Psoas muscle (tissue), 8 donors: Measurements from ENCODE around the gene ACSL6. TPM values are rescaled to one million over a fixed set of nuclear protein-coding genes. Genes with fewer than 3 reads are reported as not detected.

Source experiments
- ATAC-seq, 4 donors: fragments of 200-7000 bp; cut with Tn5 transposase; one replicate each; pipeline ENCODE4 v1.9.1; 2020; ENCODE audit warnings: moderate library complexity in 3 of 4, mild to moderate bottlenecking in 2 of 4
- DNase-seq, 2 donors: peaks; one replicate each; pipeline ENCODE4 v3.0.0-alpha.2; 2020
- H3K27ac ChIP-seq: fragments of 200-600 bp; one replicate; pipeline ENCODE4 v1.8.0; 2022
- H3K27me3 ChIP-seq, 3 donors: fragments of 200-600 bp in 1 of 3; one replicate each; pipeline versions ENCODE4 v1.6.1 to v1.8.0; 2013 to 2022; ENCODE audit warnings: low read length in 2 of 3, mild to moderate bottlenecking in 2 of 3, moderate library complexity in 1 of 3; ENCODE audit not compliant: insufficient read depth in 3 of 3
- H3K36me3 ChIP-seq, 2 donors: fragments of 200-600 bp in 1 of 2; one replicate each; pipeline versions ENCODE4 v1.6.1 to v1.8.0; 2013 to 2022; ENCODE audit warnings: low read depth in 1 of 2, mild to moderate bottlenecking in 1 of 2, moderate library complexity in 1 of 2; ENCODE audit not compliant: insufficient read depth in 1 of 2
- H3K4me1 ChIP-seq: fragments of 200-600 bp; one replicate; pipeline ENCODE4 v1.8.0; 2022
- H3K4me3 ChIP-seq: fragments of 200-600 bp; one replicate; pipeline ENCODE4 v1.8.0; 2022; ENCODE audit warnings: mild to moderate bottlenecking
- H3K9me3 ChIP-seq: fragments of 200-600 bp; one replicate; pipeline ENCODE4 v1.8.0; 2022
- WGBS, 3 donors: extraction: QIAGEN DNeasy Blood & Tissue Kit; methylation state at CpG; one replicate each; pipeline versions ENCODE4 v1.1.6 to v1.1.7; 2013; 5-methylcytosine and 5-hydroxymethylcytosine counted together
- intact Hi-C, 2 donors: fragments of 100-400 bp; cut with DNase I; formaldehyde crosslinking; loops; one replicate each; pipeline versions ENCODE4 v1.11.0 to v1.14.2; 2022
- polyA plus RNA-seq, 3 donors: library from polyadenylated mRNA; stranded (reverse); fragments of 200-250 nt; gene quantifications; one replicate each; pipeline ENCODE4 v1.2.3, GENCODE V29; 2013
- total RNA-seq, 4 donors: library from RNA; stranded (reverse); fragmentation: NEBNext Ultra II Directional in 2 of 4; extraction: Animal tissue kit (Norgen Biotek cat#: 25700) in 2 of 4; gene quantifications; one replicate each; pipeline versions ENCODE4 v1.2.1 to v1.2.4, GENCODE V29; 2021 to 2023
- TF ChIP-seq, protein P1 (sequence below): fragments of 200-600 bp; IDR thresholded peaks from one replicate; pipeline ENCODE4 v1.8.0; 2022; ENCODE audit warnings: antibody characterized with exemption
- donor health status: healthy with polysubstance abuse.
- donor health status: DM: no; HTN: no; CAD: no; lungs with moderate emphysema.
- donor health status: Bipolar disorder and iron deficiency.
- donor health status: healthy.
- donor health status: DM: yes; HTN: yes; CAD: no.
- donor health status: DM: no; HTN: no; CAD: no.
- donor health status: DM: no; HTN: no; CAD: no.
- donor health status: DM: yes; HTN: yes; CAD: no.

Gene ACSL6
- total and polyA plus RNA-seq, 7 donors, result 0.12 to 2.2 (median 0.52) TPM

- H3K4me3 ChIP-seq, result no peak overlapping the region
- no peaks in the 10 kb centered on the region for H3K4me1 ChIP-seq
- intact Hi-C loops, result no loop called here
- no peak for DNase-seq
- no peaks in the 10 kb centered on the region for H3K9me3 ChIP-seq
- no peak for ATAC-seq
- H3K27me3 ChIP-seq, result no peaks in the 10 kb centered on the region
- 80 to 85% (median 81%) methylated on average over 8 of the region's 8 CpGs for WGBS, 3 donors
- TF ChIP-seq, protein P1, sequence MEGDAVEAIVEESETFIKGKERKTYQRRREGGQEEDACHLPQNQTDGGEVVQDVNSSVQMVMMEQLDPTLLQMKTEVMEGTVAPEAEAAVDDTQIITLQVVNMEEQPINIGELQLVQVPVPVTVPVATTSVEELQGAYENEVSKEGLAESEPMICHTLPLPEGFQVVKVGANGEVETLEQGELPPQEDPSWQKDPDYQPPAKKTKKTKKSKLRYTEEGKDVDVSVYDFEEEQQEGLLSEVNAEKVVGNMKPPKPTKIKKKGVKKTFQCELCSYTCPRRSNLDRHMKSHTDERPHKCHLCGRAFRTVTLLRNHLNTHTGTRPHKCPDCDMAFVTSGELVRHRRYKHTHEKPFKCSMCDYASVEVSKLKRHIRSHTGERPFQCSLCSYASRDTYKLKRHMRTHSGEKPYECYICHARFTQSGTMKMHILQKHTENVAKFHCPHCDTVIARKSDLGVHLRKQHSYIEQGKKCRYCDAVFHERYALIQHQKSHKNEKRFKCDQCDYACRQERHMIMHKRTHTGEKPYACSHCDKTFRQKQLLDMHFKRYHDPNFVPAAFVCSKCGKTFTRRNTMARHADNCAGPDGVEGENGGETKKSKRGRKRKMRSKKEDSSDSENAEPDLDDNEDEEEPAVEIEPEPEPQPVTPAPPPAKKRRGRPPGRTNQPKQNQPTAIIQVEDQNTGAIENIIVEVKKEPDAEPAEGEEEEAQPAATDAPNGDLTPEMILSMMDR, result no peak
- no peak overlapping the region for H3K27ac ChIP-seq
- no peaks in the 10 kb centered on the region for H3K36me3 ChIP-seq
Measured at GRCh38 chr5:131986161-131986912, 25.1 kb downstream of the ACSL6 start.

- DNase-seq, result no peak
- TF ChIP-seq, protein P1, result no peak
- intact Hi-C loops, result no loop called here
- ATAC-seq, result no peak
- Histone ChIP-seq H3K36me3 (no peaks in the 10 kb centered on the region), H3K4me3 (no peak overlapping the region), H3K27me3 (no peaks in the 10 kb centered on the region), H3K9me3 (no peaks in the 10 kb centered on the region), H3K27ac (no peak overlapping the region), H3K4me1 (no peaks in the 10 kb centered on the region)
- WGBS, 3 donors, result 96 to 97% (median 96%) methylated on average over 8 of the region's 8 CpGs
Measured at GRCh38 chr5:131984956-131985665, 26.3 kb downstream of the ACSL6 start.

GRCh38 chr5:131983244-131983771 is 28.1 kb downstream of the ACSL6 start:
- 23 to 42% (median 29%) methylated on average over 2 of the region's 2 CpGs for WGBS, 3 donors
- Histone ChIP-seq H3K4me3 (no peak overlapping the region), H3K27ac (no peak overlapping the region), H3K4me1 (no peaks in the 10 kb centered on the region), H3K27me3 (no peaks in the 10 kb centered on the region), H3K9me3 (no peaks in the 10 kb centered on the region), H3K36me3 (no peaks in the 10 kb centered on the region)
- DNase-seq (no peak), ATAC-seq (no peak)
- intact Hi-C loops, result no loop called here
- TF ChIP-seq, protein P1, result no peak

GRCh38 chr5:131981516-131981915 is 29.9 kb downstream of the ACSL6 start:
- DNase-seq (no peak), ATAC-seq (no peak)
- Histone ChIP-seq H3K36me3 (no peaks in the 10 kb centered on the region), H3K27ac (no peak overlapping the region), H3K4me3 (no peak overlapping the region), H3K27me3 (no peaks in the 10 kb centered on the region), H3K9me3 (no peaks in the 10 kb centered on the region), H3K4me1 (no peaks in the 10 kb centered on the region)
- intact Hi-C loops, result no loop called here
- WGBS, 3 donors, result 79 to 89% (median 81%) methylated on average over 4 of the region's 4 CpGs
- TF ChIP-seq, protein P1, result no peak
